OCI-LY7 (cell line): ENCODE measurements around the gene PRDM1.
A peak's percentile ranks its signal among the peaks of the same experiment; 100 is the strongest.

Experiments used
- EZH2phosphoT487 ChIP-seq: fragments of 200-600 bp; sonication (generic); IDR thresholded peaks from 2 replicates; pipeline ENCODE4 v1.6.1; 2018; ENCODE audit warnings: low read depth, borderline replicate concordance, mild to moderate bottlenecking, mixed run types, antibody characterized with exemption, low read length, moderate library complexity, mixed read lengths
- TF ChIP-seq, protein P1 (sequence below): fragments of 200-600 bp; sonication (generic); conservative IDR thresholded peaks from 2 replicates; pipeline ENCODE4 v1.5.1; 2014; ENCODE audit warnings: mild to moderate bottlenecking, antibody characterized with exemption, low read length, moderate library complexity, mixed read lengths

DNA sequence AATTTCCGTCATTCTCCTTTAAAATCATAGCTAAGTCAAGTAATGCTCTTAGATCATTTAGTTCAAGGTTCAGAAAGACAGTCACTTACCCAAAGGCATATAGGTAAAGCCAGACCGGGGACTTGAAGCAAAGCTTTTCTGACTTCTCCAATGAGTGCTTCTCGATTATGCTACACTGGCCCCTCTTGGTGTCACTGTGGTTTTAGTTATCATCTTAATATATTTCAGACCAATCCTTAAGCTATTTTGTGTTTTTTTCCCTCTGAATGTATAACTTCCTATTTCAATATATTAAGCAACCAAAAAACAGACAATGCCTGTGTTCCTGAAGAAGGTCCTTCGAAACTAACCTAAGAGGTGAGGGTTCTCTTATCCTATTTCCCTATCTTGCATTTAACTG lies 3.9 kb downstream of the PRDM1 start:
- TF ChIP-seq, protein P1, sequence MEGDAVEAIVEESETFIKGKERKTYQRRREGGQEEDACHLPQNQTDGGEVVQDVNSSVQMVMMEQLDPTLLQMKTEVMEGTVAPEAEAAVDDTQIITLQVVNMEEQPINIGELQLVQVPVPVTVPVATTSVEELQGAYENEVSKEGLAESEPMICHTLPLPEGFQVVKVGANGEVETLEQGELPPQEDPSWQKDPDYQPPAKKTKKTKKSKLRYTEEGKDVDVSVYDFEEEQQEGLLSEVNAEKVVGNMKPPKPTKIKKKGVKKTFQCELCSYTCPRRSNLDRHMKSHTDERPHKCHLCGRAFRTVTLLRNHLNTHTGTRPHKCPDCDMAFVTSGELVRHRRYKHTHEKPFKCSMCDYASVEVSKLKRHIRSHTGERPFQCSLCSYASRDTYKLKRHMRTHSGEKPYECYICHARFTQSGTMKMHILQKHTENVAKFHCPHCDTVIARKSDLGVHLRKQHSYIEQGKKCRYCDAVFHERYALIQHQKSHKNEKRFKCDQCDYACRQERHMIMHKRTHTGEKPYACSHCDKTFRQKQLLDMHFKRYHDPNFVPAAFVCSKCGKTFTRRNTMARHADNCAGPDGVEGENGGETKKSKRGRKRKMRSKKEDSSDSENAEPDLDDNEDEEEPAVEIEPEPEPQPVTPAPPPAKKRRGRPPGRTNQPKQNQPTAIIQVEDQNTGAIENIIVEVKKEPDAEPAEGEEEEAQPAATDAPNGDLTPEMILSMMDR: peak; percentile 81
- TF ChIP-seq EZH2phosphoT487: no peak
